ENCODE measurements around the gene NPC1.

NPC1 gene

DNA sequence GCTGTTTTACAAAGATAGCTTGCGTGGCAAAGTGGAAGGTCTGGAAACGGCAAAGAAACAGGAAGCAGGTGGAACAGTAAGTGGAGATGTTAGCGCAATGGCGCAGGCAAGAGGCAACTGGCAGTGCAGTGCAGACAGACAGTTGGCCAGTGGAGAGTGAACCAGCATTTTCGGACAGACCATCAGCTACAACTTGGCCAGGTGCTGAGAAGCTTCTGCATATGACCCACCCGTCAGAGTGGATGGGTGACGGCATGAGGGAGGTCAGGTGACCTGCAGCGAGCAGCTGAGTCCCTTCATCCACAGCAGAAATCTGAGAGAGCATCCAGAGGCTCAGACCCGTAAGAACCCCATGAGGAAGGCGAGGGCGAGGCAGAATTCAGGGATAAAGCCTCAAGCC, 33.8 kb downstream of the NPC1 start:
- H3K27ac ChIP-seq (ENCODE audit: low read depth, low read length) = no peak overlapping the region
- H3K36me3 ChIP-seq (ENCODE audit: control insufficient read depth in 1 of 2, insufficient read depth in 2 of 2, low read length in 2 of 2) = peaks cover 43 to 72% of the 10 kb centered on the region in 2 donors
- H3K4me3 ChIP-seq (ENCODE audit: low read depth in 1 of 2, low read length in 2 of 2) = no peak overlapping the region
- H3K27me3 ChIP-seq (ENCODE audit: control insufficient read depth in 1 of 2, insufficient read depth in 2 of 2, low read length in 2 of 2) = no peaks in the 10 kb centered on the region
- H3K9ac ChIP-seq (ENCODE audit: low read depth in 1 of 2, low read length in 2 of 2) = no peak overlapping the region
- H3K9me3 ChIP-seq (ENCODE audit: control insufficient read depth in 1 of 2, low read length in 2 of 2) = no peaks in the 10 kb centered on the region
- H3K4me1 ChIP-seq (ENCODE audit: control insufficient read depth in 1 of 2, insufficient read depth in 2 of 2, low read length in 2 of 2) = no peaks in the 10 kb centered on the region

DNA sequence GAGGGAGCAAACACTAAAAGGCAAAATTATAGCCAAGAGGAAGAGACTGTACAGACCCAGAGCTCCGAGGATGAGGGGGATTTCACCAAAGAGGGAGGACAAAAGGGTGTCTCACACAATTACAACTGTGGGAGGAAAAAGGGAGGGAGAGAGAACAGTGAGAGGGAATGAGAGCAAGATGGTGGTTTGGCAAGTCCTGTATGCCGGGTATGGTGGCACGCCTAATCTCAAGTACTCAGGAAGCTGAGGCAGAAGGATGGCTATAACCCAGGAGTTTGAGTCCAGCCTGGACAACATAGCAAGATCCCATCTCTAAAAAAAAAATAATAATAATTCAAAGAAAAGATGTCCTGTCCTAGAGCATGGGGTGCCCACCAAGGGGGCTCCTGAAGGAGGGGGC, 34.3 kb downstream of the NPC1 start:
- Histone ChIP-seq H3K36me3 (ENCODE audit: control insufficient read depth in 1 of 2, insufficient read depth in 2 of 2, low read length in 2 of 2) (peaks cover 44 to 73% of the 10 kb centered on the region in 2 donors), H3K9ac (ENCODE audit: low read depth in 1 of 2, low read length in 2 of 2) (no peak overlapping the region), H3K4me1 (ENCODE audit: control insufficient read depth in 1 of 2, insufficient read depth in 2 of 2, low read length in 2 of 2) (no peaks in the 10 kb centered on the region), H3K4me3 (ENCODE audit: low read depth in 1 of 2, low read length in 2 of 2) (no peak overlapping the region), H3K27me3 (ENCODE audit: control insufficient read depth in 1 of 2, insufficient read depth in 2 of 2, low read length in 2 of 2) (no peaks in the 10 kb centered on the region), H3K27ac (ENCODE audit: low read depth, low read length) (no peak overlapping the region), H3K9me3 (ENCODE audit: control insufficient read depth in 1 of 2, low read length in 2 of 2) (no peaks in the 10 kb centered on the region)

DNA sequence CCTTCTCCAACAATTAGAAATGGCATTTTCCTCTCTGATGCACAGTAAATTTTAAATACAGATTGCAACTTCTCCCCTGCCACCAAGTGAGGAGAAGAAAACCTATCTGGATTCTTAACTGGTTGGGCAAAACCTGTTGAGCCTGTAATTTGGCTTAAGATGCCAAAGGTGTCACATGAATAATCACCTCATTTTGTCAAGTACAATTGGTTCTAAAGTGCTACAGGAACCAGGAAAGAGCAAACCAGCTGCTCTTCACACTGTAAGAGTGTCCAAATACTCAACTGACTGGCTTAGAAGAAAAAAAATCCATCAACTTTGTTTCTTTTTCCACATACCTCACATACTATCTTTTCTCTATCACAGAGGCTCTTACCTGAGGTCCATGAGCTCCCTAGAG, 35.4 kb downstream of the NPC1 start:
- H3K9me3 ChIP-seq (ENCODE audit: control insufficient read depth in 1 of 2, low read length in 2 of 2) = no peaks in the 10 kb centered on the region
- no peaks in the 10 kb centered on the region for H3K27me3 ChIP-seq (ENCODE audit: control insufficient read depth in 1 of 2, insufficient read depth in 2 of 2, low read length in 2 of 2)
- no peak overlapping the region for H3K9ac ChIP-seq (ENCODE audit: low read depth in 1 of 2, low read length in 2 of 2)
- H3K36me3 ChIP-seq (ENCODE audit: control insufficient read depth in 1 of 2, insufficient read depth in 2 of 2, low read length in 2 of 2) = peaks cover 33 to 71% of the 10 kb centered on the region in 2 donors
- no peaks in the 10 kb centered on the region for H3K4me1 ChIP-seq (ENCODE audit: control insufficient read depth in 1 of 2, insufficient read depth in 2 of 2, low read length in 2 of 2)
- H3K27ac ChIP-seq (ENCODE audit: low read depth, low read length) = no peak overlapping the region
- H3K4me3 ChIP-seq (ENCODE audit: low read depth in 1 of 2, low read length in 2 of 2) = no peak overlapping the region

DNA sequence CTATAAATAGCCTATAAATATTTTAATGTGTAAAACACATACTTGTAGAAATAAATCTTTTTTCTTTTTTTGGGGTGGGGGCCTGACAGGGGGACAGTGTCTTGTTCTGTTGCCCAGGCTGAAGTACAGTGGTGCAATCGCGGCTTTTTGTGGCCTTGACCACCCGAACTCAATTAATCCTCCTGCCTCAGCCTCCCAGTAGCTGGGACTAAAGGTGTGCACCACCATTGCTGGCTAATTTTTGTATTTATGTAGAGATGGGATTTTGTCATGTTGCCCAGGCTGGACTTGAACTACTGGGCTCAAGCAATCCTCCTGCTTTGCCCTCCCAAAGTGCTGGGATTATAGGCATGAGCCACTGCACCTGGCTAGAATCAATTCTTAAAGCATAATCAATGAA, 37.6 kb downstream of the NPC1 start:
- Histone ChIP-seq H3K36me3 (ENCODE audit: control insufficient read depth in 1 of 2, insufficient read depth in 2 of 2, low read length in 2 of 2) (peaks cover 35 to 70% of the 10 kb centered on the region in 2 donors), H3K9me3 (ENCODE audit: control insufficient read depth in 1 of 2, low read length in 2 of 2) (no peaks in the 10 kb centered on the region), H3K4me3 (ENCODE audit: low read depth in 1 of 2, low read length in 2 of 2) (no peak overlapping the region), H3K4me1 (ENCODE audit: control insufficient read depth in 1 of 2, insufficient read depth in 2 of 2, low read length in 2 of 2) (no peaks in the 10 kb centered on the region), H3K9ac (ENCODE audit: low read depth in 1 of 2, low read length in 2 of 2) (no peak overlapping the region), H3K27me3 (ENCODE audit: control insufficient read depth in 1 of 2, insufficient read depth in 2 of 2, low read length in 2 of 2) (no peaks in the 10 kb centered on the region), H3K27ac (ENCODE audit: low read depth, low read length) (no peak overlapping the region)

DNA sequence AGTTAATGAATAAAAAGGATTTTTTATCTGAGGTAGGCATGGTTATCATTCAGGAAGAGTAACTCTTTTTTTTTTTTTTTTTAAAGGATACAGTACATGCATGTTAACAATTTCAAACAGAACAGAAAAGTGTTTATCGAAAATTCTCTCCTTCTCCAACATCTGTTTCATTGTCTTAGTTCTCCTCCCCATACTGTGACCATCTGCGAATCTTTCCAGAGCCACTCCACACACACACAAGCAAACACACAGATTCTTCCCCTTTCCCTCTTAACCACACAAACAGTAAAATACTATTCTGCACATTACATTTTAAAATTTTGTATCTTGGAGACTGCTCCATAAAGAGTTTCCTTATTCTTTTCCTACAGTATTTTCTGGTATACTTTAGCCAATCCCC, 38.0 kb downstream of the NPC1 start:
- H3K9me3 ChIP-seq (ENCODE audit: control insufficient read depth in 1 of 2, low read length in 2 of 2) = no peaks in the 10 kb centered on the region
- H3K27ac ChIP-seq (ENCODE audit: low read depth, low read length) = no peak overlapping the region
- H3K9ac ChIP-seq (ENCODE audit: low read depth in 1 of 2, low read length in 2 of 2) = no peak overlapping the region
- no peaks in the 10 kb centered on the region for H3K27me3 ChIP-seq (ENCODE audit: control insufficient read depth in 1 of 2, insufficient read depth in 2 of 2, low read length in 2 of 2)
- no peak overlapping the region for H3K4me3 ChIP-seq (ENCODE audit: low read depth in 1 of 2, low read length in 2 of 2)
- peaks cover 35 to 70% of the 10 kb centered on the region in 2 donors for H3K36me3 ChIP-seq (ENCODE audit: control insufficient read depth in 1 of 2, insufficient read depth in 2 of 2, low read length in 2 of 2)
- H3K4me1 ChIP-seq (ENCODE audit: control insufficient read depth in 1 of 2, insufficient read depth in 2 of 2, low read length in 2 of 2) = no peaks in the 10 kb centered on the region

DNA sequence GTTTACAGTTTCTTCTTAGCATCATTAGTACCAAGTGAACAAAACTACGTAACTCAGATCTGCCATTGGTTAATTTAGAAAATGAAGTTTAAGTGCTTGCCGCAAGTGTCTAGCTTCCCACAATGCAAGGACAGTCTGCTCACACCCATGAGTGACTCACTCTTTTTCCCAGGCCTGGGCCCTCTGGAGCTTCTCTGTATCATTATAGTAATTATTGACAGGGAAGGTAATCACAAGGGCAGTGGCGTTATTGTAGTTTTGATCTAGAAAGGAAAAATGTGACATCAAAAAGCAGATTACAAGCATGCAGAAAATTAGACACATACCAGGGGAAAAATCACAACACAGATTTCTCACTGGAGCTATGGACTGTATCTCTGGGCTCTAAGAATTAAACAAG, 38.5 kb downstream of the NPC1 start:
- H3K36me3 ChIP-seq (ENCODE audit: control insufficient read depth in 1 of 2, insufficient read depth in 2 of 2, low read length in 2 of 2) = peaks cover 33 to 69% of the 10 kb centered on the region in 2 donors
- no peak overlapping the region for H3K27ac ChIP-seq (ENCODE audit: low read depth, low read length)
- no peak overlapping the region for H3K9ac ChIP-seq (ENCODE audit: low read depth in 1 of 2, low read length in 2 of 2)
- no peak overlapping the region for H3K4me3 ChIP-seq (ENCODE audit: low read depth in 1 of 2, low read length in 2 of 2)
- H3K4me1 ChIP-seq (ENCODE audit: control insufficient read depth in 1 of 2, insufficient read depth in 2 of 2, low read length in 2 of 2) = no peaks in the 10 kb centered on the region
- H3K27me3 ChIP-seq (ENCODE audit: control insufficient read depth in 1 of 2, insufficient read depth in 2 of 2, low read length in 2 of 2) = no peaks in the 10 kb centered on the region
- no peaks in the 10 kb centered on the region for H3K9me3 ChIP-seq (ENCODE audit: control insufficient read depth in 1 of 2, low read length in 2 of 2)

DNA sequence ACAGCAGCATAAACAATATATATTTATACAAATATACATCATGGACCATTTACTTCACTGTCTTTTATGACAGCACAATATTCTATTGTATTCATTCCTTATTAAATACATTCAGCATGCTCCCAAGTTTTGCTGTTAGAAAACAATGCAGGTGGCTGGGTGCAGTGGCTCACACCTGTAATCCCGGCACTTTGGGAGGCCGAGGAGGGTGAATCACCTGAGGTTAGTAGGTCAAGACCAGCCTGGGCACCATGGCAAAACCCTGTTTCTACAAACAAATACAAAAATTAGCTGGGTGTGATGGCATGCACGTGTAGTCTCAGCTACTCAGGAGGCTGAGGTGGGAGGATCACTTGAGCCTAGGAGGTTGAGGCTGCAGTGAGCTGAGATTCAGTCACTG, 39.0 kb downstream of the NPC1 start:
- Histone ChIP-seq H3K4me1 (ENCODE audit: control insufficient read depth in 1 of 2, insufficient read depth in 2 of 2, low read length in 2 of 2) (no peaks in the 10 kb centered on the region), H3K9ac (ENCODE audit: low read depth in 1 of 2, low read length in 2 of 2) (no peak overlapping the region), H3K27ac (ENCODE audit: low read depth, low read length) (no peak overlapping the region), H3K4me3 (ENCODE audit: low read depth in 1 of 2, low read length in 2 of 2) (no peak overlapping the region), H3K27me3 (ENCODE audit: control insufficient read depth in 1 of 2, insufficient read depth in 2 of 2, low read length in 2 of 2) (no peaks in the 10 kb centered on the region), H3K36me3 (ENCODE audit: control insufficient read depth in 1 of 2, insufficient read depth in 2 of 2, low read length in 2 of 2) (peaks cover 29 to 69% of the 10 kb centered on the region in 2 donors), H3K9me3 (ENCODE audit: control insufficient read depth in 1 of 2, low read length in 2 of 2) (no peaks in the 10 kb centered on the region)

DNA sequence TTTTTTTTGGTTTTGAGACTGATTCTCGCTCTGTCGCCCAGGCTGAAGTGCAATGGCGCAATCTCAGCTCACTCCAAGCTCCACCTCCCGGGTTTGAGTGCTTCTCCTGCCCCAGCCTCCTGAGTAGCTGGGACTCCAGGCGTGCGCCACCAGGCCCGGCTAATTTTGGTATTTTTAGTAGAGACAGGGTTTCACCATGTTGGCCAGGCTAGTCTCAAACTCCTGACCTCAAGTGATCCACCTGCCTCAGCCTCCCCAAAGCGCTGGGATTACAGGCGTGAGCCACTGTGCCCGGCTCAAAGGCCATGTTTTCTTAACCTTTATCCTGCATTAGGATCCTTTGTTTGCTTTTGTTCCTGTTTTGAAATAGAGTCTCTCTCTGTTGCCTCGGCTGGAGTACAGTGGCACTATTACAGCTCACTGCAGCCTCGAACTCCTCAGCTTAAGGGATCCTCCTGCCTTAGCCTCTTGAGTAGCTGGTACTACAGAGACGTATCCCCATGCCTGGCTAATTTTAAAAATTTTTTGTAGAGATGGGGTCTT, 41.0 kb downstream of the NPC1 start:
- H3K4me1 ChIP-seq (ENCODE audit: control insufficient read depth in 1 of 2, insufficient read depth in 2 of 2, low read length in 2 of 2) = peaks cover 0 to 6% of the 10 kb centered on the region in 2 donors

DNA sequence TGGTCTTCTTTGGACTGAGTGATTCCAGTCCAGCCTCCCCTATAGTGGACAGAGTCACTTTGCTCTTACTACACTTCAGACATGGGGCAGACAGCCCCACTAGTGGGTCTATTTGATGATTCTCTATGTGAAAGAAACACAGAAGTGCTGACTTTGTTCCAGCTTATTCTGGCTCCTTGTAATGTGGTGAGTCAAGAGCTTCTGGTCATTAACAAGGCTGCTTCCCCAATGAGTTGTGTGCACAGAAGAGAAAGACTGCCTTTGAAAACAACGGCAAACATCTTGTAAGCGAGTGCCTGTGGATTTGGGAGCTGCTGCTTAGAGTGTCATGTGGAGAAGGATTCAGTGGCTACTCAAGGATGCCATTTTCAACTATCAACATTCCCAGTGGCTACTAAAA, 43.8 kb downstream of the NPC1 start:
- Histone ChIP-seq H3K27me3 (ENCODE audit: control insufficient read depth in 1 of 2, insufficient read depth in 2 of 2, low read length in 2 of 2) (no peaks in the 10 kb centered on the region), H3K27ac (ENCODE audit: low read depth, low read length) (no peak overlapping the region), H3K36me3 (ENCODE audit: control insufficient read depth in 1 of 2, insufficient read depth in 2 of 2, low read length in 2 of 2) (peaks cover 40 to 93% of the 10 kb centered on the region in 2 donors), H3K4me3 (ENCODE audit: low read depth in 1 of 2, low read length in 2 of 2) (no peak overlapping the region), H3K9me3 (ENCODE audit: control insufficient read depth in 1 of 2, low read length in 2 of 2) (no peaks in the 10 kb centered on the region), H3K4me1 (ENCODE audit: control insufficient read depth in 1 of 2, insufficient read depth in 2 of 2, low read length in 2 of 2) (peaks cover 0 to 14% of the 10 kb centered on the region in 2 donors), H3K9ac (ENCODE audit: low read depth in 1 of 2, low read length in 2 of 2) (no peak overlapping the region)

More for the DNA sequence above, 41.0 kb downstream of the NPC1 start:
- H3K4me3 ChIP-seq (ENCODE audit: low read depth in 1 of 2, low read length in 2 of 2) = no peak overlapping the region
- H3K27me3 ChIP-seq (ENCODE audit: control insufficient read depth in 1 of 2, insufficient read depth in 2 of 2, low read length in 2 of 2) = no peaks in the 10 kb centered on the region
- no peaks in the 10 kb centered on the region for H3K9me3 ChIP-seq (ENCODE audit: control insufficient read depth in 1 of 2, low read length in 2 of 2)
- no peak overlapping the region for H3K9ac ChIP-seq (ENCODE audit: low read depth in 1 of 2, low read length in 2 of 2)
- no peak overlapping the region for H3K27ac ChIP-seq (ENCODE audit: low read depth, low read length)
- H3K36me3 ChIP-seq (ENCODE audit: control insufficient read depth in 1 of 2, insufficient read depth in 2 of 2, low read length in 2 of 2) = peaks cover 21 to 71% of the 10 kb centered on the region in 2 donors

DNA sequence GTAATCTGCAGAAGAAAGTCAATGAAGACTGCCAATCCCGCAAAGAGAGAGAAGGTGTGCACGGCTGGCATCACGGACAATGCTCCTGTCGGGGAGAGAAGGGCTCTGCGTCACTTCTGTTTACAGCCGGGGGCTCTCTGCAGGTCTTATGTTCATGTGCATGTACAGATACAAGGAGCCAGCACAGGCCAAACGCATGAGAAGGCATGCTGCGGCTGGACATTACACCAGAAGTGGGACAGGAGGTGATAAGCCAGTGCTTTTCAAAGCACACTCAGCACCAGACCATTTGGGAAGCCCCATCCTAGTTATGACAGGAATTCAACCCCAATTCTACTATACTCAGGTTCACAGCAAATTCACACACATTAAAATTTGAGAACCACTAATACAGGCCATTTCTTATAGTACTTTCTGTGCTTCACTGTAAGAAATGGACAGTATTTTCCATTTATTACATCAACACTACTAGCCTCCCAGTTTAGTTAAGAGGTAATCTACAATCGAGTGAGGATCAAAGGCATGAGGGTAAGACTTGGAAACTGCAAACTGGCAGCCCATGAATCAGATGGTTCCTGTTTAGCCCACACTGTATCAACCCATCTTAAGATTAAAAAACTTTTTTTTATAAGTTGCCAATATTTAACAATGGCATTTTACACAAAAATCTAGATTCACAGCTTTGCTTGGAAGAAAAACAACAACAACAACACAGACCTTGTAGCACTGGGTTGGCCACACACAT, 44.8 kb downstream of the NPC1 start:
- Histone ChIP-seq H3K9me3 (ENCODE audit: control insufficient read depth in 1 of 2, low read length in 2 of 2) (no peaks in the 10 kb centered on the region), H3K27me3 (ENCODE audit: control insufficient read depth in 1 of 2, insufficient read depth in 2 of 2, low read length in 2 of 2) (no peaks in the 10 kb centered on the region), H3K4me3 (ENCODE audit: low read depth in 1 of 2, low read length in 2 of 2) (no peak overlapping the region), H3K27ac (ENCODE audit: low read depth, low read length) (no peak overlapping the region), H3K9ac (ENCODE audit: low read depth in 1 of 2, low read length in 2 of 2) (no peak overlapping the region), H3K4me1 (ENCODE audit: control insufficient read depth in 1 of 2, insufficient read depth in 2 of 2, low read length in 2 of 2) (peaks cover 0 to 14% of the 10 kb centered on the region in 2 donors), H3K36me3 (ENCODE audit: control insufficient read depth in 1 of 2, insufficient read depth in 2 of 2, low read length in 2 of 2) (peaks cover 46 to 94% of the 10 kb centered on the region in 2 donors)

All from duodenal mucosa (tissue), 2 donors.